ENCODE results near the gene SPRTN. TPM values are rescaled to one million over a fixed set of nuclear protein-coding genes. Genes with fewer than 3 reads are reported as not detected.
"Not testable (repeated sequence)": the region's sequence is repeated elsewhere in the genome, so short reads cannot be mapped to it uniquely, and the experiment has no call there.

Gene SPRTN
- total RNA-seq, 1 donor from 2014 or later, result 9.6 TPM

GRCh38 chr1:231337472-231338269 lies 422 bp upstream of the SPRTN start, which contains the start of gene EXOC8:
TSS of gene EXOC8 (minus strand) at chr1:231337852. CDS start at chr1:231337745, 107 bp downstream.
- Histone ChIP-seq H3K27me3 (no peaks in the 10 kb centered on the region), H3K4me3 (peak within 1 kb of the TSS; percentile 98), H3K36me3 (peaks cover 3% of the 10 kb centered on the region), H3K9me3 (no peaks in the 10 kb centered on the region), H3K4me1 (peaks cover 50% of the 10 kb centered on the region), H3K27ac (peak within 1 kb of the TSS; percentile 98)
- TF ChIP-seq, protein P1, sequence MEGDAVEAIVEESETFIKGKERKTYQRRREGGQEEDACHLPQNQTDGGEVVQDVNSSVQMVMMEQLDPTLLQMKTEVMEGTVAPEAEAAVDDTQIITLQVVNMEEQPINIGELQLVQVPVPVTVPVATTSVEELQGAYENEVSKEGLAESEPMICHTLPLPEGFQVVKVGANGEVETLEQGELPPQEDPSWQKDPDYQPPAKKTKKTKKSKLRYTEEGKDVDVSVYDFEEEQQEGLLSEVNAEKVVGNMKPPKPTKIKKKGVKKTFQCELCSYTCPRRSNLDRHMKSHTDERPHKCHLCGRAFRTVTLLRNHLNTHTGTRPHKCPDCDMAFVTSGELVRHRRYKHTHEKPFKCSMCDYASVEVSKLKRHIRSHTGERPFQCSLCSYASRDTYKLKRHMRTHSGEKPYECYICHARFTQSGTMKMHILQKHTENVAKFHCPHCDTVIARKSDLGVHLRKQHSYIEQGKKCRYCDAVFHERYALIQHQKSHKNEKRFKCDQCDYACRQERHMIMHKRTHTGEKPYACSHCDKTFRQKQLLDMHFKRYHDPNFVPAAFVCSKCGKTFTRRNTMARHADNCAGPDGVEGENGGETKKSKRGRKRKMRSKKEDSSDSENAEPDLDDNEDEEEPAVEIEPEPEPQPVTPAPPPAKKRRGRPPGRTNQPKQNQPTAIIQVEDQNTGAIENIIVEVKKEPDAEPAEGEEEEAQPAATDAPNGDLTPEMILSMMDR (IDR thresholded peaks at IDR 0.05), result no peak
- intact Hi-C loops (cut with DNase I), result no loop called here
- DNase-seq (peak; percentile 97), ATAC-seq (peak; percentile 94)

GRCh38 chr1:231340328-231341013 lies 2.4 kb downstream of the SPRTN start:
- intact Hi-C loops (cut with DNase I), result no loop called here
- ATAC-seq, result no peak

DNA sequence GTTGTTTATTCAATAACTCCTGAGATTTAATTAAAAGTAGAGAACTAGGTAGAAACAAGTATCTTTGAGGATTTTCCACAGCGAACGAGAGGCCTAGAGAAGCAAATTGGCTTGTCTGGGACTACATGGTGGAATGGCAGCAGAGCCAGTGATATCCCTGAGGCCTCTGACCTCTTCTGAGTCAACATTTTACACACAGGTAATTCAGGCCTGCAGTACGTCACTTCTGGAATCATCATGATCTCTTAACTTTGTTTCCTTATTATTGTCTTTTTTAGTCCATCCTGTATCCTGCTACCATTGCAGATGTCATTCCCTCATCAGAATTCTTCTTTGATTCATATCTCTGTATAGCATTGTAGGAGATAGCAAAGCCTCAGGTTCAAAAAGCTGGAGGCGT lies 9.9 kb downstream of the SPRTN start:
- H3K4me1 ChIP-seq, result no peaks in the 10 kb centered on the region
- no peak overlapping the region for H3K4me3 ChIP-seq
- peaks cover 59% of the 10 kb centered on the region for H3K36me3 ChIP-seq
- H3K9me3 ChIP-seq, result no peaks in the 10 kb centered on the region
- intact Hi-C loops (cut with DNase I), result no loop called here
- DNase-seq (no peak), ATAC-seq (no peak)
- no peaks in the 10 kb centered on the region for H3K27me3 ChIP-seq
- no peak overlapping the region for H3K27ac ChIP-seq
- TF ChIP-seq, protein P1 (IDR thresholded peaks at IDR 0.05), result no peak

More at GRCh38 chr1:231340328-231341013, 2.4 kb downstream of the SPRTN start:
- Histone ChIP-seq H3K27me3 (no peaks in the 10 kb centered on the region), H3K4me3 (no peak overlapping the region), H3K9me3 (no peaks in the 10 kb centered on the region), H3K36me3 (peaks cover 3% of the 10 kb centered on the region), H3K27ac (no peak overlapping the region), H3K4me1 (peaks cover 24% of the 10 kb centered on the region)
- DNase-seq, result no peak
- TF ChIP-seq, protein P1 (IDR thresholded peaks at IDR 0.05), result no peak

GRCh38 chr1:231348442-231348841 lies 10.3 kb downstream of the SPRTN start:
- H3K4me1 ChIP-seq, result no peaks in the 10 kb centered on the region
- TF ChIP-seq, protein P1 (IDR thresholded peaks at IDR 0.05), result no peak
- no peak for DNase-seq
- H3K27me3 ChIP-seq, result no peaks in the 10 kb centered on the region
- no peaks in the 10 kb centered on the region for H3K9me3 ChIP-seq
- H3K36me3 ChIP-seq, result peaks cover 64% of the 10 kb centered on the region
- no peak for ATAC-seq
- intact Hi-C loops (cut with DNase I), result no loop called here
- no peak overlapping the region for H3K27ac ChIP-seq
- no peak overlapping the region for H3K4me3 ChIP-seq

GRCh38 chr1:231348856-231349255 lies 10.8 kb downstream of the SPRTN start:
- H3K27ac ChIP-seq; DNase-seq; ATAC-seq; H3K9me3 ChIP-seq; H3K4me1 ChIP-seq; intact Hi-C loops (cut with DNase I); H3K27me3 ChIP-seq; H3K4me3 ChIP-seq: not testable (repeated sequence)
- H3K36me3 ChIP-seq, result peaks cover 65% of the 10 kb centered on the region

DNA sequence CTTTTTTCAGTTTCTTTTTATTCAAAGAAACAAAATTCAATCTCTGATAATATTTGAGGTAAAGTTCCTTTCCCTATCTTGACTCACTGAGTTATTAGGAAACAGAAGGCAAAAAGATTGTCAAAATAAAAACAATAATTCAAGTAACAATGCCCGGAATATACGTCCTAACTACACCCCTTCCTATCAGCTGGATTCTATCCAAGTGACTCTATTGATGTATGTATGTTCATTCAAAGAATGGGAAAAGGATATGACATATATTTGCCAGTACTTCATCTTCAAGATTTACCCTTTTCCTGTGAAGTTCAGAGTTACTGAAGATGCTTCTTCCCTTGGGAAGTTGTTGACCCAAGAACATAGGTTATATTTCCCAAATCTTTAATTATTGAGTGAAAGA lies 13.7 kb downstream of the SPRTN start:
- Histone ChIP-seq H3K9me3 (no peaks in the 10 kb centered on the region), H3K36me3 (peaks cover 65% of the 10 kb centered on the region), H3K27me3 (no peaks in the 10 kb centered on the region), H3K4me1 (no peaks in the 10 kb centered on the region), H3K27ac (no peak overlapping the region), H3K4me3 (no peak overlapping the region)
- no peak for DNase-seq
- intact Hi-C loops (cut with DNase I), result no loop called here
- TF ChIP-seq, protein P1 (IDR thresholded peaks at IDR 0.05), result no peak
- no peak for ATAC-seq
